ENCODE results near the gene REXO1. TPM values are rescaled to one million over a fixed set of nuclear protein-coding genes. Genes with fewer than 3 reads are reported as not detected.

REXO1 gene
- total and polyA plus RNA-seq, 2 of the 13 experiments (the other 11 are each of a cell fraction or from before 2014, with no cell fraction given): 5.0 to 11.2 TPM

GRCh38 chr19:1848399-1849131, at the start of gene REXO1 (continued):
- peak; percentile 58 for TF ChIP-seq RAD21 (CRISPR knock-in tag; IDR thresholded peaks at IDR 0.05)
- 0 out of 2 replicates have a peak, but pooled peaks have one; percentile 45 for TF ChIP-seq CCDC6 (CRISPR knock-in tag; IDR thresholded peaks at IDR 0.05)
- TF ChIP-seq SMC3 (IDR thresholded peaks at IDR 0.05; ENCODE audit: low read length): peak; percentile 70
- TF ChIP-seq HDAC6 (IDR thresholded peaks at IDR 0.05; ENCODE audit: low read depth, low read length): peak; percentile 93; the same call in 1 of the 2 replicates
- TF ChIP-seq CBFB (CRISPR knock-in tag; IDR thresholded peaks at IDR 0.05): peak; percentile 79
- peak; percentile 60 for TF ChIP-seq PHF8 (CRISPR knock-in tag; IDR thresholded peaks at IDR 0.05)
- no peak for TF ChIP-seq LCORL (IDR thresholded peaks at IDR 0.05)
- TF ChIP-seq LCORL (CRISPR knock-in tag; IDR thresholded peaks at IDR 0.05): 0 out of 2 replicates have a peak, but pooled peaks have one; percentile 26
- TF ChIP-seq MIXL1 (CRISPR knock-in tag; IDR thresholded peaks at IDR 0.05): no peak
- peak; percentile 94 for TF ChIP-seq ASH2L (IDR thresholded peaks at IDR 0.05; ENCODE audit: insufficient read length, low read depth, low read length)
- TF ChIP-seq NFKBIZ (CRISPR knock-in tag; IDR thresholded peaks at IDR 0.05): 0 out of 2 replicates have a peak, but pooled peaks have one; percentile 20
- TF ChIP-seq PRDM10 (CRISPR knock-in tag; IDR thresholded peaks at IDR 0.05; ENCODE audit: low read depth): no peak
- TF ChIP-seq SSRP1 (CRISPR knock-in tag; IDR thresholded peaks at IDR 0.05): no peak
- no peak for TF ChIP-seq ZNF142 (CRISPR knock-in tag; IDR thresholded peaks at IDR 0.05)
- TF ChIP-seq SPEN (CRISPR knock-in tag; IDR thresholded peaks at IDR 0.05; ENCODE audit: low read depth): peak; percentile 68
- TF ChIP-seq ZNF138 (CRISPR knock-in tag; IDR thresholded peaks at IDR 0.05; ENCODE audit: low read depth): 0 out of 2 replicates have a peak, but pooled peaks have one; percentile 48
- TF ChIP-seq ZSCAN21 (CRISPR knock-in tag; IDR thresholded peaks at IDR 0.05; ENCODE audit: borderline replicate concordance): 0 out of 2 replicates have a peak, but pooled peaks have one; percentile 37
- TF ChIP-seq THAP11 (CRISPR knock-in tag; IDR thresholded peaks at IDR 0.05): peak; percentile 87
- TF ChIP-seq HOXA3 (CRISPR knock-in tag; IDR thresholded peaks at IDR 0.05): peak; percentile 90
- TF ChIP-seq ETV5 (CRISPR knock-in tag; IDR thresholded peaks at IDR 0.05; ENCODE audit: borderline replicate concordance): peak; percentile 23; the same call in 1 of the 2 replicates
- no peak for TF ChIP-seq MATR3 (CRISPR knock-in tag; IDR thresholded peaks at IDR 0.05)
- TF ChIP-seq HDAC1 (CRISPR knock-in tag; IDR thresholded peaks at IDR 0.05): peak; percentile 56
- TF ChIP-seq ZNF143 (CRISPR knock-in tag; IDR thresholded peaks at IDR 0.05): peak; percentile 91

All from HepG2 (cell line).